GM19035 (cell line): ENCODE data around the gene CCNC.

ENCODE experiments used
- ATAC-seq: cut with Tn5 transposase; IDR thresholded peaks from one replicate; pipeline ENCODE4 v1.9.1; 2021; ENCODE audit not compliant: unreplicated experiment

The CCNC gene

DNA sequence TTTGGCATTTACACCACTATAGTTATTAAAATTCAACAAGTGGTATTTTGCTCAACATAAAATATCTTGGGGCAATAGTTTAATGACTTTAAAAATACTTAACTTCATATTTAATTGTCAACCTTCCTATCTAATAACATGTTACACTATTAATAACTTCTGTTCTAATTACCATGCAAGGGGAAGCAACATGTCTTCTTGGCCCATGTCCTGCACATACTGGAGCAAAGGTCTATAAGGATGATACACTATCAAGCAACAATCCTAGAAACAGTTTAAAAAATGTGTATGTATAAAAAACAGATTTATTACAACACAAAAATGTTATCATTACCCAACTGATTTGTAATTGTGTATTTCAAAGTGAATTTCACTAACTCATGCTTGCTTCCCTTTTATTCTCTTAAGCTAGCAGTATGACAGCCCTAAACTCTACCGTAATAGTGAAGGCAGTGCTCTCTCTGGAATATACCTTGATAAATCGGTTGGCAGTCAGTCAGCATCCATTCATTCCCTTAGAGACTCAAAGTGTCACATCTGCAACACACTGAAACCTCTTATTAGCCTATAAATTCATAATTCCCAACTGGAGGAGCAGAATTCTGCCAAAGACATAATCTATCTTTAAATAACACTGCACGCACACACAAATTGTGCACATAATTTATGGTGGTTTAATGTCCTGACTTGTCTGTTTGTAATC is 18.3 kb downstream of the CCNC start:
- no peak for ATAC-seq

DNA sequence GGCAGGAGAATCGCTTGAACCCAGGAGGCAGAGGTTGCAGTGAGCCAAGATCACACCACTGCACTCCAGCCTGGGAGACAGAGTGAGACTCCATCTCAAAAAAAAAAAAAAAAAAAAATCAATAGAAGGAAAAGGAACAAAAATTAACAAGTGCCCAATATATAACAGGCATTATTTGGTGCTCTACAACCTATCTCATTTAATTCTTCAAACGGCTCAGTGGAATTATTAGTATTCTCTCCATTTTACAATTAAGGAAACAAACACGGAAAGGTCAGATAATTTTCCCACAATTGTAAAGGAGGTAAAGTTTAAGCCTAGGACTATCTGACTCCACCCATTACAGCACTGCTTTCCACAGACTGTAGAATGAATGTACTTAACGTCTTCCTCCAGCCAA is 19.8 kb downstream of the CCNC start:
- no peak for ATAC-seq

DNA sequence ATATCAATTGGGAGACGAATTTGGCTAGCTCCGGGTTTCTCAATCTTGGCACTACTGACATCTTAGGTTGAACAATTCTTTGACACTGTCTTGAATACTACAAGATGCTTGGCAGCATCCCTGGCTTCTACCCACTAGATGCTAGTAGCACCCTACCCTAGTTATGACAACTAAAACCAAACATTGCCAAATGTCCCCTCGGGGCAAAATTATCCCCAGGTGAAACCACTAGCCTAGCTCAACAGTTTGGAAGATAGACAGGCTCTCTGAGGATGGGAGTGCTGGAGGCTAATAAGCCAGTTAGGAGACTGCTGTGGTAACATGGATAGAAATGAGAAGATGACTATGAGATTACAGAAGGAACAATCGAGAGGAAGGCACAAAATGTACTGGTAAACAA is 20.9 kb downstream of the CCNC start:
- no peak for ATAC-seq

DNA sequence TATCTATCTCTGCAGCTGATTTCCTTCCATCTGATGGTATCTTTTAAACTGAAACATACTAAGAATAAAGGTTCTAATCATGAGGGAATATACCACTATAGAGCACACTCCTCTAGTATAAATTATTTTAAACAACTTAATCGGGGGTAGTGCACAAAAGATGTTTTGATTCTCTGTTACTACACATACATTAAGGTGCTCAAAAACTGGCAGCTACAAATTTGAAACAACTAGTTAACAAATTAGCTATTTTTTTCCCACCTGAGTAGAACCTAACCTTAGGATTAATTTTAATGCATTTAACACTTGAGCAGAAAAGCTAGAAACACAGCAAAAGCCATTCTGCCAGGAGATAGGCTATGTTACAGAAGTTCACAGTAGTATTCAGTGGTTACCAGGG is 23.0 kb downstream of the CCNC start:
- ATAC-seq = no peak

DNA sequence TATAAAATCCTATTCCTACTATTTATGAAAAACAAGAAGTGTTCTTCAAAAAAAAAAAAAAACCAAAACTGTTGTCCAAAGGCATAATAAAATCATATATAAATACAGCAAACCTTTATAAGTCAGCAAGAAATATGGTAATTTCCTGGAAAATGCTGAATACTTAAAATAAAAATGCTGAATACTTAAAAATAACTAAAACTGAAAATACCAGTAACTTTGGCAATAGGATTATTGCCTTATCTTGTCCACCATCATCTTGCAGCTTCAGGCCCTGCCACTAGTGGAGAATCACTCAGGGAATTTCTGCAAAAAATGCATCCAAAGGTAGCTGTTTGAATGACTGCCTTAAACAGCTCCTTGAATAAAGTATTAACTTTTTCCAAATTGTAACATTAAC is 24.5 kb downstream of the CCNC start:
- no peak for ATAC-seq

DNA sequence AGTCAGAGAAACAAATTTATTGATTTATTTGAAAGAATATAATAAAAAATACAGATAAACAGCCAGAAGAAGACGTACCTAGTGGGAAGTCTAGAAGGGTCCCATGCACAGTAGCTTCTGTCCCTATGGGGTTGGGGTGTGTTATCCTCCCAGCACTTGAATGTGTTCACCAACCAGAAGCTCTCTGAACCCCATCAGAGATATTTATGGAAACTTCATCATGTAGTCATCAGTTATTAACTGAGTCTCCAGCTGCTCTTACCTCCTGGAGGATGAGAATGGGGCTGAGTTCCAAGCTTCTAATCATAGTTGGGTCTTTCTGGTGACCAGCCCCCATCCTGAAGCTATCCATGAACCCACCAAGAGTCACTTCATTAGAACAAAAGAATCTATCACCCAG is 37.8 kb downstream of the CCNC start:
- no peak for ATAC-seq

DNA sequence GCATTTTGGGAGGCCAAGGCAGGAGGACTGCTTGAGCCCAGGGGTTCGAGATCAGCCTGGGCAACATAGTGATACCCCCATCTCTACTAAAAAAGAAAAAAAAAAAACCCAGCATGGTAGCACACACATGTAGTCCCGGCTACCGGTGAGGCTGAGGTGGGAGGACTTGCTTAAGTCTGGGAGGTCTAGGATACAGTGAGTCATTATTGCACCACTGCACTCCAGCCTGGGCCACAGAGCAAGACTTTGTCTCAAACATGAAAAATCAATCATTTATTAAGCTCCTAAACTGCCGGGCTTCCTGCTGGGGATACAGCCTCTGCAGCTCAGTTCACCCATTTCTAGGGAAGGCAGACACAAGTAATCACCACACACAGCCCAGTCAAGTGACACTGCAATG is 45.9 kb downstream of the CCNC start:
- no peak for ATAC-seq

DNA sequence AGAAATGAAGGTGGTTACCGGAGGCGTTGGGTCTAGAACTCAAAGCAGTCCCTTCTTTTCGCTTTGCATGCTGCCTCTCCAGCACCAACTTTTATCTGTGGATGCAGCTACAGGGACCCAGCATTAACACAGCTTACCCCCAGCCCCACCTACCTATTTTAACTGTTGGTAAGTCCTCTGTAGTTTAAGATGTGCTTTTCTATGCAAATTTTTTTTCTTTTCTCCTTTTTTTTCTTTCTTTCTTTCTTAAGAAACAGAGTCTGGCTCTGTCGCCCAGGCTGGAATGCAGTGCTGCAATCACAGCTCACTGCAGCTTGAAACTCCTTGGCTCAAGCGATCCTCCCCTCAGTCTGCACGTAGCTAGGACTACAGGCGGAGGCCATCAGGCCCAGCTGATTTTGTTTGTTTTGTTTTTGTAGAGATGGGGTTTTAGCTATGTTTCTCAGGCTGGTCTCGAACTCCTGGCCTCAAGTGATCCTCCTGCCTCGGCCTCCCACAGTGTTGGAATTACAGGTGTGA is 46.8 kb downstream of the CCNC start:
- ATAC-seq = peak; percentile 34

DNA sequence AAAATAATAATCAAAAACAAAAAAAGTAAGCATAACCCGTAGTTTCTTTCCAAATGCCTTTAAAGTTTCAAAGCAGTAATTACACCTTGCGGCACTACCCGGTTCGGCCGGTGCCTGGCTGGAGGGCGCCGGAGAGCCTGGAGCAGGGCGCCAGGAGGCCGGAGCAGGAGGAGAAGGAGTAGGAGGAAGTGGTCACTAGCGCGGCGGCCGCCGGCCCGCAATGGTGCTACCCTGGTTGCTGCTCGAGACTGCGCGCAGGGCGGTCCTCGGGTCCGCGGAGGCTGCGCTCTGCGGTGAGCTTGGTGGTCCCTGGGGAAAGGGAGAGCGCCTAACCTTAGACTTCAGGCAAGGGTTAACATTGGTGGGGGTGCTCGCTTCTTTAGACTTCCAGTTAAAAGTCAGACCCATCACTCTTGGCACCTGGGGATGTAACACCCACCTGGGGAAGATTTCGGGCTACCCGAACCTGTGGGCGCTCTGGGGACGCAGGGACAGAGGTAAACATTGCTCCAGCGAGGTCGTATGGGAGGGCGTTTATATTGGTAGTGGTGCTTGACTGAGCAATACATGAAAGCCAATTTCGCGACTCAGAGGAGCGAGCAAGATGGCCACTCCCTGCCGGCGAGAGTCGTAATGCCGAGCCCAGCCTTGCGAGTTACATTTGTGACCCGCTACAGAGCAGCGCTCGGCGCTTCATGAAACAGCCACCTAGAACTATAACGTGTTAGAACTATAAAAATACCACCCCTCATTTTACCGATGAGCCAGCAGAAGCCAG is 47.4 kb downstream of the CCNC start:
- ATAC-seq = peak; percentile 87

DNA sequence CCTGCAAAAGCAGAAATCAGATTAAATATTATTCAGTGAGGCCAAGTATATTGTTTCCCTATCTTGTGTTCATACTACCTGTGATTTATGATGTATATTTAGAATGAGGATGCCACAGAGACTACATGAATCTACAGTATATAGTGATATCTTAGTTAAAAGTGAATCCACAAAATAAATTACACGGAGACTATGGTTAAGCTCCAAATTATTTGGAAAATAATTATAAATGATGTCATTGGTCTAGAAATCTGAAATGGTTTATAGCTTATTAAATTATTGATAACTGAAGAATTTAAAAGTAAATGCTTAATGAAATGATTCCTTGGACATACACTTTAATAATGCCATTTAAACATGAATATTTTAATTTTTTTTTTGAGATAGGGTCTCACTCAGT is 49.0 kb downstream of the CCNC start:
- no peak for ATAC-seq

DNA sequence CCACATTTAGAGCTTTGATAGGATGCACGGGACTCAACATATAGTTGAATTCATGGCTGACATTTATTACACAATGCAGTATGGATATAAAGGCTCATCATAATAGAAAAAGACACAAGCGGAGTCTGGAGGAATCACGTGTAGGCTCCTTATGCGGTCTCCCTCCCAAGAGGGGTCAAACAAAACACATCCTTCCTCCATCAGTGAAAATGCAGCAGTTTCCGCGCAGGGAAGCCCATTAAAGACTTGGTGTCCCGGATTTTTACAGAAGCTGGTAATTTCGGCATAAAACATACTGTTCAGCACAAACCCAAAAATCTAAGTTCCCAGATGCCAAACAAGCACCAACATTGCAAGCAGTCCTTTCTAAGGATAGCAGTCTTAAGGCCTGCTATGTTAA is 54.4 kb downstream of the CCNC start:
- ATAC-seq = no peak

DNA sequence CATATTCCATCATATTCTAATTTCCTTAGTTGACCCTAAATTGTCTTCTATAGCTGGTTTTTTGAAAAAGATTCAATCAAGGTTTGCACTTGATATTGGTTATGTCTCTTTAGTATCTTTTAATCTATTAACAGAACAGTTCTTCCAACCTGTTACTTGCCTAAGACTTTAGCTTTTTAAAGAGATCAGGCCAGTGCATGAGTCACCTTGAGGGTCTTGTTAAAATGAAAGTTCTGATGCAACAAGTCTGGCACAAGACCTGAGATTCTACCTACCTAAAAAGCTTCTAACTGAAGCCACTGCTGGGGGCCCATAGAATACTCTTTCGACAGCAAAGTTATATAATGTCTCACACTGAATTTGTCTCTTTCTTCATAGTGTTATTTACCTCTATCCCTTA is 56.4 kb downstream of the CCNC start:
- no peak for ATAC-seq

DNA sequence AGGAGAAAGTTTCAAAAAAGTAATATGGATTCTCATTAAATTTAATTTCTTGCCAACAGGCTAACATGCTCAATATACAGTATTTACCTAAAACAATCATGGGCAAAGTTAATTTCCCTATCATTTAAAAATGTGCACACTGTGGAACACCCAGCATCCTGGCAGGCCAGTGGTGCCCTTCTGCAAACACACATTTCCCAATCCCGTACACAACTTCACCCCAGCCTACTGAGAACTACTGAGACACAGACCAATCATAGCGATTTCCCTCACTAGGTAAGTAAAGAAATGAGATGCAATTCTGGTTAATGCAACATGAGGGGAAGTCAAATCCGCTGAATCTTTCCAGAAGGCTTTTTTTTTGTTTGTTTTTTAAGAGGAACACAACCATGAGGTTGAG is 60.8 kb downstream of the CCNC start:
- no peak for ATAC-seq

DNA sequence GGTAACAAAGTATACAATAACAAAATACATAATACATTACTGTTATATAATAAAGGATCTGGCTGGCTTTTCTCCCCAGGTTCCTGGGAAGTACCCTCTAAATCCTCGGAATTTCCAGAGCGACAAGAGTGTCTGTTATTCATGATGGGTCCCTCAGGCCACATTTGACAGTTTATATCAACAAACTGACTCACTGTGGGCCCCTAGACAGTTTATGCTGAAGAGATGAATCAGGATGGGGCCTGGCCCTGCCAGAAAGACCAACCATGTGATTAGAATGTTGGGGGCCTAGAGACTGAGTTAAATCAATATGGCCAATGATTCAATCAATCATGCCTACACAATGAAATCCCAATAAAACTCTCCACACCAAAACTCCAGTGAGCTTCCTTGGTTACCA is 66.7 kb downstream of the CCNC start:
- no peak for ATAC-seq

DNA sequence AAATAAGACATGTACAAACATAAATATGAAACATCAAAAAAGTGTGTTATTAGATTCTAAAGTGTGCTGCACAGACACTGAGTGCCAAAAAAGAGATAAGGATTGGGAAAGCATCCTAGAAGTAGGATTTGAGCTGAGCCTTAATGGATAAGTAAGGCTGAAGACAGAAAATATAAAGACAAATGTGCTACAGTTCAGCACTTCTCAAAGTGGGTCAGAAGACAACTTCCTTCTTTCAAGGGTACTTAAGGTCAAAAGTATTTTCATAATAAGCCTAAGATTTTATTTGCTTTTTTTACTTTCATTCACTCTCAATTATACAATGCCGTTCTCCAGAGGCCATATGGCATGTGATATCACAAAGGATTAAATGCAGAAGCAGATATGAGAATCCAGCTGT is 70.0 kb downstream of the CCNC start:
- ATAC-seq = no peak

DNA sequence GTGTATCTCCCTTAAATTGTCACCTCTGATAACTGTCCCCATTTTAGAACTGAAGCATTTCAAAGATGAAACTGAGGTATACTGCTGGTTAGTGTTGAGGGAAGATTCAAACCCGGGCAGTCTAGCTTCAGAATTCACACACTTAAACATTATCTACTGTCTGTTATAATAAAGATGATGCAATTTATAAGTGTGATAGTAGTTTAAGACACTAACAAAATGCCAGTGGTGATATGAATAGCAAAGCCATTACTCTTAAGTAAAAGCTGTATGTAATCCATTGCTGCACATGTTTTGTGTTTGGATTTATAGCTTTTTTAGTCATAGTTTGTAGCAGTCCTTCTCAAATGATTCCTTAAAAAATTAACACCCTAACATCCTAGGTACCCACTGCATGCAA is 73.0 kb downstream of the CCNC start:
- no peak for ATAC-seq
